ENCODE results near the gene SEL1L3. TPM values are rescaled to one million over a fixed set of nuclear protein-coding genes. Genes with fewer than 3 reads are reported as not detected.

The SEL1L3 gene
- total RNA-seq, 1 experiment from 2014 or later, result 31.9 TPM

DNA sequence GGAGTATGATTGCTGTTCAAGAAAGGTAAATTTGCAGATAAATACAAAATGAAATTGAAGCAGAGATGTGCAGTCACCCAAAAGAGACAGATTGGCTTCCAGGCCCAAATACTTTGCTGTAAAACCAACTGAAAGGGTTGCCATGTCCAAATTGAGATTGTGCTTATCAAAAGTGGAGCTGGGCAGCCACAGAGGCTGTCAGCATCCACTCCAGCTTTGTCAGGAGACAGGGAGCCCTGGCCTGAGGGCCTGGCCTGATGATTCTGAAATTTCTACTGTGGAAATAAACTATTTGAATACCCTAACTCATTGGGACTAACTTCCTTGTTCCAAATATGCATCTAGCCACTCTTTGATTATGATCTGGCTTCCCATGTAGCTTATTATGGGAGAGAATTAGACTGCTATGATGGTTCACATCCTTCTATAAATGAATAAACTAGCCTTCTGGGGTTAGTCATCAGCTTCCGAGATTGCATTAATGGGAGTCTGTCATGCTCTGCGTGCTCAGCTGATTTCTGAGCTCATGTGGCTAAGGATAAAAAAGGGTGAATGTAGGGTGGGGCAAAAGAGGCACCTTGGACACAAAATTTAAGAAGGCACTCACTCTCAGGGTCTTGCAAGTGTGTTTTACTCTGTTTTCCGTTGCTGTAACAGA, 158.9 kb downstream of the SEL1L3 start:
- peak overlapping the region; percentile 55 for H3K27ac ChIP-seq (ENCODE audit: low read length)
- H2AFZ ChIP-seq (ENCODE audit: low read length), result no peak overlapping the region
- POLR2A ChIA-PET (ENCODE audit: unreplicated experiment), result interaction anchor here (0.5 kb wide), 1 partner anchor 161 kb away, joined by 4 read pairs; no protein-coding TSS in a partner anchor
- H3K9ac ChIP-seq (ENCODE audit: low read length), result no peak overlapping the region
- H3K9me2 ChIP-seq (replicated peaks; ENCODE audit: low read length), result no peaks in the 10 kb centered on the region
- BruUV-seq (replicated peaks), result no TSS peak
- intact Hi-C loops (cut with micrococcal nuclease), result no loop called here
- H3K4me3 ChIP-seq (ENCODE audit: low read length), result no peak overlapping the region
- DNase-seq (peak; percentile 52), ATAC-seq (peak; percentile 83)
- H4K20me1 ChIP-seq (ENCODE audit: low read length), result no peaks in the 10 kb centered on the region
- no peaks in the 10 kb centered on the region for H3K9me3 ChIP-seq (ENCODE audit: low read length)
- H3K36me3 ChIP-seq (ENCODE audit: low read depth, low read length), result no peaks in the 10 kb centered on the region
- no peaks in the 10 kb centered on the region for H3F3A ChIP-seq (ENCODE audit: low read length, unreplicated experiment)
- H3K4me1 ChIP-seq (ENCODE audit: insufficient read depth, low read length), result peaks cover 5% of the 10 kb centered on the region
- CTCF ChIA-PET, result no interaction called here
- no peaks in the 10 kb centered on the region for H3K79me2 ChIP-seq (ENCODE audit: low read length)
- no peaks in the 10 kb centered on the region for H3K27me3 ChIP-seq (ENCODE audit: low read length)
- TF ChIP-seq EZH2 (IDR thresholded peaks at IDR 0.05; ENCODE audit: low read length, unreplicated experiment) (no peak), CTCF (conservative IDR thresholded peaks at IDR 0.05; ENCODE audit: low read depth, low read length) (no peak), EZH2phosphoT487 (IDR thresholded peaks at IDR 0.05; ENCODE audit: borderline replicate concordance, low read length) (no peak)
- no peak overlapping the region; the same call in 1 of the 2 replicates for H3K4me2 ChIP-seq (ENCODE audit: low read length)

- H4K20me1 ChIP-seq (ENCODE audit: low read length), result no peaks in the 10 kb centered on the region
- H3K9me3 ChIP-seq (ENCODE audit: low read length), result no peaks in the 10 kb centered on the region
- H3K27ac ChIP-seq (ENCODE audit: low read length), result no peak overlapping the region
- no peak overlapping the region for H2AFZ ChIP-seq (ENCODE audit: low read length)
- H3K4me3 ChIP-seq (ENCODE audit: low read length), result no peak overlapping the region
- intact Hi-C loops (cut with micrococcal nuclease), result no loop called here
- no peak overlapping the region for H3K9ac ChIP-seq (ENCODE audit: low read length)
- ChIA-PET POLR2A (ENCODE audit: unreplicated experiment) (no interaction called here), CTCF (interaction anchor here (0.6 kb wide), 1 partner anchor 118 kb away, joined by 5 read pairs; no protein-coding TSS in a partner anchor)
- no TSS peak for BruUV-seq (replicated peaks)
- no peak for ATAC-seq
- no peaks in the 10 kb centered on the region for H3K9me2 ChIP-seq (replicated peaks; ENCODE audit: low read length)
- TF ChIP-seq CTCF (conservative IDR thresholded peaks at IDR 0.05; ENCODE audit: low read depth, low read length) (no peak), EZH2 (IDR thresholded peaks at IDR 0.05; ENCODE audit: low read length, unreplicated experiment) (no peak), EZH2phosphoT487 (IDR thresholded peaks at IDR 0.05; ENCODE audit: borderline replicate concordance, low read length) (no peak)
- H3F3A ChIP-seq (ENCODE audit: low read length, unreplicated experiment), result no peaks in the 10 kb centered on the region
- H3K79me2 ChIP-seq (ENCODE audit: low read length), result no peaks in the 10 kb centered on the region
- no peaks in the 10 kb centered on the region for H3K27me3 ChIP-seq (ENCODE audit: low read length)
- DNase-seq, result peak; percentile 34
- H3K36me3 ChIP-seq (ENCODE audit: low read depth, low read length), result no peaks in the 10 kb centered on the region
- H3K4me2 ChIP-seq (ENCODE audit: low read length), result no peak overlapping the region
- peaks cover 5% of the 10 kb centered on the region for H3K4me1 ChIP-seq (ENCODE audit: insufficient read depth, low read length)
Observed at GRCh38 chr4:25702848-25703247, 159.9 kb downstream of the SEL1L3 start.

DNA sequence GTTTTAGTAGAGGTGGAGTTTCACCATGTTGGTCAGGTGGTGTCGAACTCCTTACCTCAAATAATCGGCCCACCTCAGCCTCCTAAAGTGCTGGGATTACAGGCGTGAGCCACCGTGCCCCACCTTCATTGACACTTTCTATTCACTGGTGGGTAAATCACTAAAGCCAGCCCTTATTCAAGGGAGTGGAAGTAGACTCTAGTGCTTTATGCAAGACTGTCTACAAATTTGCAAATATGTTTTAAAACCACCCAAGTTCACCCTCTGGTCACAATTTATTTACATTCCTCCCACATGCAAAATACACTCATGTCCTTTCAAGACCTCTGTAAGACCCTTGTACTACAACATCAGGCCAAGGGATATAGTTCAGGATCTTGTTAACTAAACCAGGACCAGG, 162.1 kb downstream of the SEL1L3 start:
- H3K36me3 ChIP-seq (ENCODE audit: low read depth, low read length), result no peaks in the 10 kb centered on the region
- no peaks in the 10 kb centered on the region for H3F3A ChIP-seq (ENCODE audit: low read length, unreplicated experiment)
- TF ChIP-seq EZH2 (IDR thresholded peaks at IDR 0.05; ENCODE audit: low read length, unreplicated experiment), result no peak
- no peak for TF ChIP-seq CTCF (conservative IDR thresholded peaks at IDR 0.05; ENCODE audit: low read depth, low read length)
- no peak for TF ChIP-seq EZH2phosphoT487 (IDR thresholded peaks at IDR 0.05; ENCODE audit: borderline replicate concordance, low read length)
- no peak overlapping the region for H3K27ac ChIP-seq (ENCODE audit: low read length)
- POLR2A ChIA-PET (ENCODE audit: unreplicated experiment), result no interaction called here
- no peaks in the 10 kb centered on the region for H4K20me1 ChIP-seq (ENCODE audit: low read length)
- H3K27me3 ChIP-seq (ENCODE audit: low read length), result no peaks in the 10 kb centered on the region
- CTCF ChIA-PET, result no interaction called here
- no peak overlapping the region for H3K4me3 ChIP-seq (ENCODE audit: low read length)
- BruUV-seq (replicated peaks), result no TSS peak
- ATAC-seq (no peak), DNase-seq (no peak)
- H3K4me2 ChIP-seq (ENCODE audit: low read length), result no peak overlapping the region
- no peak overlapping the region for H3K9ac ChIP-seq (ENCODE audit: low read length)
- no peaks in the 10 kb centered on the region for H3K9me3 ChIP-seq (ENCODE audit: low read length)
- H2AFZ ChIP-seq (ENCODE audit: low read length), result no peak overlapping the region
- H3K79me2 ChIP-seq (ENCODE audit: low read length), result no peaks in the 10 kb centered on the region
- intact Hi-C loops (cut with micrococcal nuclease), result no loop called here
- H3K9me2 ChIP-seq (replicated peaks; ENCODE audit: low read length), result no peaks in the 10 kb centered on the region
- H3K4me1 ChIP-seq (ENCODE audit: insufficient read depth, low read length), result peaks cover 5% of the 10 kb centered on the region

All from PC-3 (cell line).